ENCODE results near the gene CPT1C.

- TF ChIP-seq, protein P1, sequence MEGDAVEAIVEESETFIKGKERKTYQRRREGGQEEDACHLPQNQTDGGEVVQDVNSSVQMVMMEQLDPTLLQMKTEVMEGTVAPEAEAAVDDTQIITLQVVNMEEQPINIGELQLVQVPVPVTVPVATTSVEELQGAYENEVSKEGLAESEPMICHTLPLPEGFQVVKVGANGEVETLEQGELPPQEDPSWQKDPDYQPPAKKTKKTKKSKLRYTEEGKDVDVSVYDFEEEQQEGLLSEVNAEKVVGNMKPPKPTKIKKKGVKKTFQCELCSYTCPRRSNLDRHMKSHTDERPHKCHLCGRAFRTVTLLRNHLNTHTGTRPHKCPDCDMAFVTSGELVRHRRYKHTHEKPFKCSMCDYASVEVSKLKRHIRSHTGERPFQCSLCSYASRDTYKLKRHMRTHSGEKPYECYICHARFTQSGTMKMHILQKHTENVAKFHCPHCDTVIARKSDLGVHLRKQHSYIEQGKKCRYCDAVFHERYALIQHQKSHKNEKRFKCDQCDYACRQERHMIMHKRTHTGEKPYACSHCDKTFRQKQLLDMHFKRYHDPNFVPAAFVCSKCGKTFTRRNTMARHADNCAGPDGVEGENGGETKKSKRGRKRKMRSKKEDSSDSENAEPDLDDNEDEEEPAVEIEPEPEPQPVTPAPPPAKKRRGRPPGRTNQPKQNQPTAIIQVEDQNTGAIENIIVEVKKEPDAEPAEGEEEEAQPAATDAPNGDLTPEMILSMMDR (optimal IDR thresholded peaks at IDR 0.05 in 1 of 3, IDR thresholded peaks at IDR 0.05 in 1 of 3, conservative IDR thresholded peaks at IDR 0.05 in 1 of 3; ENCODE audit: extremely low read depth in 1 of 3, insufficient read depth in 2 of 3, low read length in 3 of 3): no peak
- no peak for TF ChIP-seq EZH2 (IDR thresholded peaks at IDR 0.05; ENCODE audit: low read length)
Measured at GRCh38 chr19:49651820-49652550, 38.9 kb upstream of the CPT1C start.

Measured in keratinocyte (primary cell).